HepG2 (cell line): ENCODE results near the gene ISOC2. TPM values are rescaled to one million over a fixed set of nuclear protein-coding genes. Genes with fewer than 3 reads are reported as not detected.

ENCODE experiments used
- BCL3 ChIP-seq: sonication (generic); formaldehyde crosslinking; IDR thresholded peaks from 2 replicates; pipeline ENCODE4 v1.5.1; 2020; ENCODE audit warnings: mild to moderate bottlenecking, missing genetic modification reagents, moderate library complexity
- BCL6 ChIP-seq: IDR thresholded peaks from 2 replicates; pipeline ENCODE4 v1.6.1; 2016; ENCODE audit warnings: missing genetic modification reagents, missing compliant biosample characterization
- DDIT3 ChIP-seq: sonication (generic); formaldehyde crosslinking; IDR thresholded peaks from 2 replicates; pipeline ENCODE4 v1.4.0; 2020; ENCODE audit warnings: mild to moderate bottlenecking, missing genetic modification reagents
- ETV6 ChIP-seq: sonication (generic); formaldehyde crosslinking; conservative IDR thresholded peaks from 2 replicates; pipeline ENCODE4 v1.4.0; 2020; ENCODE audit warnings: missing genetic modification reagents
- NCOA5 ChIP-seq: sonication (generic); formaldehyde crosslinking; IDR thresholded peaks from 2 replicates; pipeline ENCODE4 v1.4.0; 2020; ENCODE audit warnings: missing genetic modification reagents
- PRDM4 ChIP-seq: sonication (generic); formaldehyde crosslinking; IDR thresholded peaks from 2 replicates; pipeline ENCODE4 v1.9.0; 2021; ENCODE audit warnings: missing genetic modification reagents, borderline replicate concordance
- PTBP1 ChIP-seq: fragments of 200-400 bp; formaldehyde crosslinking; IDR thresholded peaks from 2 replicates; pipeline ENCODE4 v1.6.1; 2018; ENCODE audit warnings: low read length, low read depth; ENCODE audit not compliant: poor library complexity, severe bottlenecking
- REPIN1 ChIP-seq: sonication (generic); formaldehyde crosslinking; IDR thresholded peaks from 2 replicates; pipeline ENCODE4 v1.8.0; 2022; ENCODE audit warnings: missing genetic modification reagents, low read depth, mild to moderate bottlenecking, borderline replicate concordance
- SIX1 ChIP-seq: sonication (generic); formaldehyde crosslinking; IDR thresholded peaks from 2 replicates; pipeline ENCODE4 v1.4.0; 2020; ENCODE audit warnings: missing genetic modification reagents, borderline replicate concordance
- TBL1XR1 ChIP-seq: fragments of 150-350 bp; IDR thresholded peaks from 2 replicates; pipeline ENCODE4 v1.6.1; 2014; ENCODE audit warnings: borderline replicate concordance, low read length; ENCODE audit not compliant: partially characterized antibody
- TCF7 ChIP-seq: sonication (generic); IDR thresholded peaks from 2 replicates; pipeline ENCODE4 v1.6.1; 2016; ENCODE audit warnings: antibody characterized with exemption, low read depth
- YY1 ChIP-seq: IDR thresholded peaks from 2 replicates; pipeline ENCODE4 v1.6.1; 2011; ENCODE audit warnings: low read length, low read depth, moderate library complexity, mild to moderate bottlenecking; ENCODE audit not compliant: insufficient read depth, insufficient replicate concordance
- ZBTB34 ChIP-seq: sonication (generic); formaldehyde crosslinking; IDR thresholded peaks from 2 replicates; pipeline ENCODE4 v1.8.0; 2022; ENCODE audit warnings: mild to moderate bottlenecking, missing genetic modification reagents
- ZFP82 ChIP-seq: sonication (generic); formaldehyde crosslinking; IDR thresholded peaks from 2 replicates; pipeline ENCODE4 v1.5.1; 2020; ENCODE audit warnings: mild to moderate bottlenecking, missing genetic modification reagents, borderline replicate concordance
- ZNF180 ChIP-seq: sonication (generic); formaldehyde crosslinking; IDR thresholded peaks from 2 replicates; pipeline ENCODE4 v1.4.0; 2020; ENCODE audit warnings: low read depth, missing genetic modification reagents, borderline replicate concordance
- ZNF337 ChIP-seq: sonication (generic); formaldehyde crosslinking; IDR thresholded peaks from 2 replicates; pipeline ENCODE4 v1.5.1; 2020; ENCODE audit warnings: missing genetic modification reagents, low read depth, mild to moderate bottlenecking, borderline replicate concordance
- ZNF431 ChIP-seq: sonication (generic); formaldehyde crosslinking; IDR thresholded peaks from 2 replicates; pipeline ENCODE4 v1.9.0; 2022; ENCODE audit warnings: missing genetic modification reagents, low read depth, mild to moderate bottlenecking, borderline replicate concordance
- ZSCAN30 ChIP-seq: sonication (generic); formaldehyde crosslinking; IDR thresholded peaks from 2 replicates; pipeline ENCODE4 v1.5.0; 2020; ENCODE audit warnings: mild to moderate bottlenecking, missing genetic modification reagents
- polyA plus RNA-seq, 8 experiments: library from polyadenylated mRNA; depleted of rRNA in 3 of 8; stranded (reverse) in 7 of 8; unstranded in 1 of 8; fragments of >200 nt; fragmentation: Illumina TruSeq in 4 of 8; extraction: Trizol in 4 of 8; gene quantifications; 2 replicates each; pipeline versions ENCODE4 v1.2.1 to v1.2.3, GENCODE V29; 2011 to 2016; ENCODE audit warnings: low read depth in 4 of 8, missing spikeins in 1 of 8, mixed read lengths in 1 of 8; ENCODE audit not compliant: insufficient read depth in 1 of 8
- total RNA-seq, 5 experiments: library from RNA; depleted of rRNA; stranded (reverse); fragments of >200 nt; fragmentation: Illumina TruSeq; extraction: Trizol; gene quantifications; 2 replicates each; pipeline ENCODE4 v1.2.3, GENCODE V29; 2016; ENCODE audit warnings: low read depth in 1 of 5
- TF ChIP-seq, protein P1 (sequence below): sonication (generic); formaldehyde crosslinking; IDR thresholded peaks from 2 replicates; pipeline ENCODE4 v1.4.0; 2020; ENCODE audit warnings: missing genetic modification reagents, borderline replicate concordance
- TF ChIP-seq, protein P2 (sequence below): fragments of 450-650 bp; IDR thresholded peaks from 2 replicates; pipeline ENCODE4 v1.6.1; 2016

Gene ISOC2
- total and polyA plus RNA-seq, 2 of the 13 experiments (the other 11 are each of a cell fraction or from before 2014, with no cell fraction given), result 76.8 to 105 TPM

DNA sequence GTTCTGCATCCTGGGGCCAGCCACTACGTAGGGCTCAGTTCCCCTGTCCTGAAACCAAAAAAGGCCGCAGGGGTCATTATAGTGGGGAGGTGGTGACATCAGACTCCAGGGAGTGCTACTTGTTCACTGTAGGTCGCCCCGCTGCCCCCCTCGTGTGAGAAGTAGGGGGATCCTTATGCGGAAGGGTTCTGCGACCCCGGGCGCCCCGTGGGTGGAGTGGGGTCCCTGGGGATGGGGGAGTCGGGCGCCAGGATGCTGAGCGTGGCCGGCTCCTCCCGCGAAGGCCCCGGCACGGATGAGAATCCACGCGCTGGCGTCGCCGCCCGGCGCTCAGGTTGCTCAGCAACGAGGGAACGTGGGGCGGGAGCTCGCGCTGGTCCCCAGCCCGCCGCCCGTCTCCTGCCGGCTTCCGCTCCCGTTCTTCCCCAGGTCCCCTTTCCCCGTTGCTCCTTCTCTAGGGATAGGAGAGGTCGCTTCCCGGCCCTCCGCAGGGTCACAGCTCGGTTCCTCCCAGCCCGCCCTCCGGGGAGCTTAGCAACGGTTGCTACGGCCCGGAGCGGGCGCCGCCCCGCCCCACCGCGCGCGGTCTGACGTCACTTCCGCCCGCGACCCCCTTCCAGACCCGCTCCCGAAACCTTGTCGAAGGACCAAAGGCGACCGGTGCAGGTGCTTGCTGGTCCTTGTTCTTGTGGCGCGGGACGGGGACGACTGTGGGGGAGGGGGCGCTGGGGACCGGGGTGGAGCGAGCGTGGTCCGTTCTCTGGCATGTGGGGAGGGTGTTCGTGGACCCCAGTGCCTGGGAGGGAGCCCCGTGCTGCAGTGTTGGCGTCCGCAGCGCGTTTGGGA lies 23.4 kb upstream of the ISOC2 start, which contains the start of gene NAT14 (continued):
- TF ChIP-seq BCL3 (CRISPR knock-in tag), result 0 out of 2 replicates have a peak, but pooled peaks have one; percentile 11
- TF ChIP-seq ZSCAN30 (CRISPR knock-in tag), result no peak
- no peak for TF ChIP-seq ZBTB34 (CRISPR knock-in tag)
- TF ChIP-seq, protein P1, sequence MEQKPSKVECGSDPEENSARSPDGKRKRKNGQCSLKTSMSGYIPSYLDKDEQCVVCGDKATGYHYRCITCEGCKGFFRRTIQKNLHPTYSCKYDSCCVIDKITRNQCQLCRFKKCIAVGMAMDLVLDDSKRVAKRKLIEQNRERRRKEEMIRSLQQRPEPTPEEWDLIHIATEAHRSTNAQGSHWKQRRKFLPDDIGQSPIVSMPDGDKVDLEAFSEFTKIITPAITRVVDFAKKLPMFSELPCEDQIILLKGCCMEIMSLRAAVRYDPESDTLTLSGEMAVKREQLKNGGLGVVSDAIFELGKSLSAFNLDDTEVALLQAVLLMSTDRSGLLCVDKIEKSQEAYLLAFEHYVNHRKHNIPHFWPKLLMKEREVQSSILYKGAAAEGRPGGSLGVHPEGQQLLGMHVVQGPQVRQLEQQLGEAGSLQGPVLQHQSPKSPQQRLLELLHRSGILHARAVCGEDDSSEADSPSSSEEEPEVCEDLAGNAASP (CRISPR knock-in tag), result 0 out of 2 replicates have a peak, but pooled peaks have one; percentile 21
- no peak for TF ChIP-seq REPIN1 (CRISPR knock-in tag)
- TF ChIP-seq, protein P2, sequence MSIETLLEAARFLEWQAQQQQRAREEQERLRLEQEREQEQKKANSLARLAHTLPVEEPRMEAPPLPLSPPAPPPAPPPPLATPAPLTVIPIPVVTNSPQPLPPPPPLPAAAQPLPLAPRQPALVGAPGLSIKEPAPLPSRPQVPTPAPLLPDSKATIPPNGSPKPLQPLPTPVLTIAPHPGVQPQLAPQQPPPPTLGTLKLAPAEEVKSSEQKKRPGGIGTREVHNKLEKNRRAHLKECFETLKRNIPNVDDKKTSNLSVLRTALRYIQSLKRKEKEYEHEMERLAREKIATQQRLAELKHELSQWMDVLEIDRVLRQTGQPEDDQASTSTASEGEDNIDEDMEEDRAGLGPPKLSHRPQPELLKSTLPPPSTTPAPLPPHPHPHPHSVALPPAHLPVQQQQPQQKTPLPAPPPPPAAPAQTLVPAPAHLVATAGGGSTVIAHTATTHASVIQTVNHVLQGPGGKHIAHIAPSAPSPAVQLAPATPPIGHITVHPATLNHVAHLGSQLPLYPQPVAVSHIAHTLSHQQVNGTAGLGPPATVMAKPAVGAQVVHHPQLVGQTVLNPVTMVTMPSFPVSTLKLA, result no peak
- no peak for TF ChIP-seq ZNF337 (CRISPR knock-in tag)
- TF ChIP-seq TCF7, result no peak
- no peak for TF ChIP-seq PRDM4 (CRISPR knock-in tag)
- no peak for TF ChIP-seq SIX1
- no peak for TF ChIP-seq PTBP1
- no peak for TF ChIP-seq ETV6 (CRISPR knock-in tag)
- TF ChIP-seq BCL6 (CRISPR knock-in tag), result no peak
- TF ChIP-seq ZNF180 (CRISPR knock-in tag), result no peak
- no peak for TF ChIP-seq YY1
- no peak; the same call in 1 of the 2 replicates for TF ChIP-seq ZFP82 (CRISPR knock-in tag)
- TF ChIP-seq ZNF431 (CRISPR knock-in tag), result no peak
- no peak for TF ChIP-seq NCOA5 (CRISPR knock-in tag)
- TF ChIP-seq TBL1XR1, result no peak
- no peak for TF ChIP-seq DDIT3 (CRISPR knock-in tag)
